A673 (cell line): ENCODE measurements around the gene PPP2R5B.

Source experiments
- EZH2 ChIP-seq: fragments of 200-600 bp; sonication (generic); IDR thresholded peaks from 2 replicates; pipeline ENCODE4 v1.6.1; 2017; ENCODE audit warnings: borderline replicate concordance, low read depth, mild to moderate bottlenecking, mixed read lengths, antibody characterized with exemption, low read length; ENCODE audit not compliant: poor library complexity, severe bottlenecking
- TF ChIP-seq, protein P1 (sequence below): fragments of 300-800, 200-600 bp; sonication (generic); conservative IDR thresholded peaks from 2 replicates; pipeline ENCODE4 v1.5.1; 2017; ENCODE audit warnings: low read depth, mild to moderate bottlenecking, antibody characterized with exemption, low read length, moderate library complexity, mixed read lengths

DNA sequence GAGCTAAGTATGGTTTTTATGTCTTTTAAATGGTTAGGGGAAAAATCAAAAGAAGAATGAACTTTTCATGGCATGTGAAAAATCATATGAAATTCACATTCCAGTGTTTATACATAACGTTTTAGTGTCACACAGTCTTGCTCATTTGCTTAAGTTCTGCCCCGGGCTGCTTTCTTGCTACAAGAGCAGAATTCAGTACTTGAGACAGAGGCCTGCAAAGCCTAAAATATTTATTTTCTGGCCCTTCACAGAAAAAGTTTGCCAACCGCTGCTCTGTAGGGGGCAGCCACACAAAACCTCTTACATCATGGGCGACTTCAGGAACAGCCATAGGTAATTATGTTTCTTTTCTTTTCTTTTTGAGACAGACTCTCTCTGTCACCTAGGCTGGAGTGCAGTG, 6.5 kb upstream of the PPP2R5B start:
- TF ChIP-seq, protein P1, sequence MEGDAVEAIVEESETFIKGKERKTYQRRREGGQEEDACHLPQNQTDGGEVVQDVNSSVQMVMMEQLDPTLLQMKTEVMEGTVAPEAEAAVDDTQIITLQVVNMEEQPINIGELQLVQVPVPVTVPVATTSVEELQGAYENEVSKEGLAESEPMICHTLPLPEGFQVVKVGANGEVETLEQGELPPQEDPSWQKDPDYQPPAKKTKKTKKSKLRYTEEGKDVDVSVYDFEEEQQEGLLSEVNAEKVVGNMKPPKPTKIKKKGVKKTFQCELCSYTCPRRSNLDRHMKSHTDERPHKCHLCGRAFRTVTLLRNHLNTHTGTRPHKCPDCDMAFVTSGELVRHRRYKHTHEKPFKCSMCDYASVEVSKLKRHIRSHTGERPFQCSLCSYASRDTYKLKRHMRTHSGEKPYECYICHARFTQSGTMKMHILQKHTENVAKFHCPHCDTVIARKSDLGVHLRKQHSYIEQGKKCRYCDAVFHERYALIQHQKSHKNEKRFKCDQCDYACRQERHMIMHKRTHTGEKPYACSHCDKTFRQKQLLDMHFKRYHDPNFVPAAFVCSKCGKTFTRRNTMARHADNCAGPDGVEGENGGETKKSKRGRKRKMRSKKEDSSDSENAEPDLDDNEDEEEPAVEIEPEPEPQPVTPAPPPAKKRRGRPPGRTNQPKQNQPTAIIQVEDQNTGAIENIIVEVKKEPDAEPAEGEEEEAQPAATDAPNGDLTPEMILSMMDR: peak; percentile 28; the same call in 1 of the 2 replicates
- no peak for TF ChIP-seq EZH2
